Activated T-helper 2 cell treated with anti-CD3 and anti-CD28 coated beads, Interferon-gamma antibody, Interleukin-2, Interleukin-4, amounts not matched to agents 10 μg/mL and 5 μg/mL and 100 μg/mL, durations not matched to agents 14 hours and 24 hours and 36 hours (primary cell): Measurements from ENCODE around the gene ISYNA1. TPM values are rescaled to one million over a fixed set of nuclear protein-coding genes. Genes with fewer than 3 reads are reported as not detected.
A peak's percentile ranks its signal among the peaks of the same experiment; 100 is the strongest.

ENCODE experiments used
- DNase-seq: peaks from one replicate; pipeline ENCODE4 v3.0.0; 2021; ENCODE audit warnings: low spot score
- H3K27ac Mint-ChIP-seq: one replicate; pipeline ENCODE4 v1.8.0; 2021; ENCODE audit warnings: mixed read lengths
- H3K27me3 Mint-ChIP-seq: one replicate; pipeline ENCODE4 v1.8.0; 2021; ENCODE audit warnings: low read depth, mixed read lengths
- H3K36me3 Mint-ChIP-seq: one replicate; pipeline ENCODE4 v1.8.0; 2021; ENCODE audit warnings: low read depth, mixed read lengths
- H3K4me1 Mint-ChIP-seq: one replicate; pipeline ENCODE4 v1.8.0; 2021; ENCODE audit warnings: low read depth, mixed read lengths
- H3K4me3 Mint-ChIP-seq: one replicate; pipeline ENCODE4 v1.8.0; 2021; ENCODE audit warnings: low read depth, mild to moderate bottlenecking, moderate library complexity, mixed read lengths
- H3K9me3 Mint-ChIP-seq: one replicate; pipeline ENCODE4 v1.8.0; 2021; ENCODE audit warnings: mixed read lengths
- intact Hi-C: fragments of 100-400 bp; cut with micrococcal nuclease; formaldehyde crosslinking; loops from one replicate; pipeline ENCODE4 v1.15.1; 2023
- total RNA-seq: library from RNA; stranded (reverse); gene quantifications from 2 replicates; pipeline ENCODE4 v1.2.3, GENCODE V29; 2022

The ISYNA1 gene
- total RNA-seq, 1 donor from 2014 or later: 20.3 TPM

DNA sequence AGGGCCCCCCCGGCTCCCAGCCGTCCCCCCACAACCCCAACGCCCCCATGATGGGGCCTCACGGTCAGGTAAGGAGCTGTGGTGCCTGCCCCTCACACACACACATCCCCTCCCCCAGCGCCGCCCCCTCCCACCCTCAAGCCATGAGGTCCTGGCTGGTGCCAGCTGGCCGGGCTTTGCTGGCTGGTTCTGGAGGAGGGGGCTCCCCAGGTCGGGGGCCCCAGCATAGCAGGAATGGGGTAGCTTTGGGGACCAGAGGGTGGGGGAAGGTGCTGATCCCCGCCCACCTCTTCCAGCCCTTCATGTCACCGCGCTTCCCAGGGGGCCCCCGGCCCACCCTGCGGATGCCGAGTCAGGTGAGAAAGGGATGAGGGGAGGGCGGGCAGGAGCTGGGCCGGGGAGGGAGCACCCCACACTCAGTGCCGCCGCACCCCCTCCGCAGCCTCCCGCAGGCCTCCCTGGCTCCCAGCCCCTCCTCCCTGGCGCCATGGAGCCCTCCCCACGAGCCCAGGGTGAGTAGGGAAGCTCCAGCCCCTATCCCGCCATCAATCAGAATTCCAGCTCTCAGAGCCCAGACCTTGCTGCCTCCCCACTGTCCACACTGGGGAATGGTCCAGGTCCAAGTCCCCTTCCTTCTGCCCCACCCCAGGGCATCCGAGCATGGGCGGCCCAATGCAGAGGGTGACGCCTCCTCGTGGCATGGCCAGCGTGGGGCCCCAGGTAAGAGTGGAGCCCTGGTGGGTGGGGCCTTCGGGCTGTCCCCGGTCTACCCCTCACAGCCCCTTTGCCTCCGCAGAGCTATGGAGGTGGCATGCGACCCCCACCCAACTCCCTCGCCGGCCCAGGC, 6.4 kb downstream of the ISYNA1 start:
- Mint-ChIP-seq H3K4me1 (peaks cover 14% of the 10 kb centered on the region), H3K27ac (no peak overlapping the region), H3K4me3 (no peak overlapping the region), H3K36me3 (peaks cover 23% of the 10 kb centered on the region), H3K9me3 (no peaks in the 10 kb centered on the region), H3K27me3 (no peaks in the 10 kb centered on the region)
- intact Hi-C loops: no loop called here
- no peak for DNase-seq

DNA sequence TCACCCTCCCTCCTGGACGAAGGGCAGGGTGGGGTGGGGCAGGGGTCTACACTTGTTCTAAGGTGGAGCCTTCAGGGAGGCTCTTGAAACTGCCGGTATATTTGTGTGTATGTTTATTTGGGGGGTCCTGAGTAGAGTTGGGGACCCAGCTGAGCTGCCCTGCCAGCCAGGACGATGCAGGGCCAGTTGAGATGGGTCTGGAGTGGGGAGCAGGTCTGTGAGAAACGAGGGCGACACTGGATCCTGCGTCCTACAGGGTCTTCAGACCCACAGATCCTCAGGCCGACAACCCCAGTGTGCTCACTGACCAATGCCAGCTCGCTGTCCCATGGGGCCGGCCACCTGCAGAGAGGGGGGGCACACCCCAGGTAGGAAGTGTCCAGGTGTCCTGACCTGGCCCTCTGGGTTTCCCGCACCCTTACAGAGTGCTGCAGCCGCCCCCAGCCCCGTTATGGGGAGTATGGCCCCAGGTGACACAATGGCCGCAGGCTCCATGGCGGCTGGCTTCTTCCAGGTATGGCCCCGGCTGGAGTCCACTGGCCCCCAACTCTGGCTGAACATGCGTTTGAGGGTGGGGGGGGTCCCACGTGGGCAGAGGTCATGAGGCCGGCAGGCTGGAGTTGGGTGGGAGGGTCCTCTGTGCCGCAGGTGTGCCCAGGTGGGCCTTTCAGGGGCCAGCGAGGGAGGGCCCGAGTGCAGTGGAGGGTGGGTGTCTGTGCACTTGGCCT, 7.4 kb downstream of the ISYNA1 start:
- Mint-ChIP-seq H3K9me3 (no peaks in the 10 kb centered on the region), H3K4me3 (peak overlapping the region; percentile 42), H3K27me3 (no peaks in the 10 kb centered on the region), H3K27ac (no peak overlapping the region), H3K36me3 (peaks cover 18% of the 10 kb centered on the region), H3K4me1 (peaks cover 13% of the 10 kb centered on the region)
- intact Hi-C loops: no loop called here
- no peak for DNase-seq

DNA sequence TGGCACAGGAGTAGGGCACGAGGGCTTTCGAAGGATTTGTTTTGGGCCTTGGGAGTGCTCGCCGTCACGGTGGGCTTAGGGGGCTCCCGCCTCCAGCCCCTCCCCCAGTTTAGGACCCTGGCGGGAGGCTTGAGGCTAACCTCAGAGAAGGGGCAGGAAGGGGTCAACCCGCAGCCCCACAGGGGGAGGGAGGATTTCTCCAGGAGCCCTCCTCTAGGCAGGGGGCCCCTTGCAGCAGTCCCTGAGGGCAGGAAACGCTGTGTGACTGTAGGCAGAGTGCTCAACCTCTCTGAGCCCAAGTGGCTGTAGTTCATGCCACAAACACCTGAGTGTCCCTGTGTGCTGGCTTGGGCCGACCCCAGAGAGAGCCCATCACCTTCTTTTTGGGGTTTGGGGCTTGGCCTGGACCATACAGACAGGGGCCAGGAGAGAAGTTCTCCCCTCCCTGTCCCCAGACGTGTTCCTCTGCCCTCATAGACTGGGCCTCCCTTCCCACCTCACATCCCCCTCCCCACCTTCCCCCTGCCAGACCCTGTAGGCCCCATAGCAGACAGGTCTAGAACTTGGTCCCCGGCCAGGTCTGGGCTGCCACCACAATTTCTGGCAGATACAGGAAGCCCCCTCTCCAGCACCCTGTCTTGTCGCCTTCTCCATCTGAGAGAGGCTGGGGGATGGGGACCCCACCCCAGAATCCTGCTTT, 8.1 kb downstream of the ISYNA1 start:
- intact Hi-C loops: no loop called here
- Mint-ChIP-seq H3K9me3 (no peaks in the 10 kb centered on the region), H3K4me1 (peaks cover 16% of the 10 kb centered on the region), H3K27me3 (no peaks in the 10 kb centered on the region), H3K27ac (no peak overlapping the region), H3K36me3 (peaks cover 18% of the 10 kb centered on the region), H3K4me3 (no peak overlapping the region)
- no peak for DNase-seq

DNA sequence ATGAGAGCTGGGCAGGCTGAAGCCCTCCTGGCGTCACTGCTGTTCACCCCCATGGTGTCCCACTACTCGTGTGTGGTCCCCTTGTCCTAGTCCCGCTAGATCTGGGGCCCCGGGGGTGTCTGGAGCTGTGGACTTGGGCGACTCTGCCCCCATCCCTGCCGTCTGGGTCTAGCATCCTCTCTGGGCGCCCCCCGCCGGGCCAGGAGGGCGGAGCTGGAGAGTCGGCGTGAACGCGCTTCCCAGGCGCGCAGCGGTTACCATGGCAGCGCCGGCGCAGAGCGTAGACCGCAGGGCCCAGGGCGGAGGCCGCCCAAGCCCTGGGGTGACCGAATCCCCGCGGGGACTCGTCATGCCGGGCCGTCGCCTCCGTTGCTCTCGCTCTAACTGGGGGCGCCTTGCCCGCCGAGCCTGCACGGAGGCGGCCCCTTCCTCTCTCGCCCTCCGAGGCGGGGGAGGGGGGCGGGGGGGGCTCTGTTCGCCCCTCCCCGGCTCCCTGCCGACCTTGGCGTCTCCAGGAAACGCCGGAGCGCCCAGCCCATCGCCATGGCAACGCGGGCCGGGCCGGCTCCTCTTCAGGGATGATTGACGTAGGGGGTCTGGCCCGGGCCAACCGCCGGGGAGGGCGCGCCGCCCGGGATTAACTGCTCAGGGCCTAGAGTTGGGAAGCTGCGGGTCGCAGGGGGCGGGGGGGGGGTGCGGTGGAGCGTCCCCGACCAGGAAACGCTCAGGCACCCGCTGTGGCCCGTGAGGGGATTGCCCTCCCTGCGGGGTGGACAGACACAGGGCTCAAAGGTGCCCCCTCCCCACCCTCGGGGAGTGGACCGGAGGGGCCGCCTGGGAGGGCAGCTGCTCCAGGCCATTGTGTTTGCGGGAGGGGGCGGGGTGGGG, 8.9 kb downstream of the ISYNA1 start:
- intact Hi-C loops: no loop called here
- H3K4me3 Mint-ChIP-seq: peak overlapping the region; percentile 17
- H3K27me3 Mint-ChIP-seq: no peaks in the 10 kb centered on the region
- peaks cover 10% of the 10 kb centered on the region for H3K36me3 Mint-ChIP-seq
- H3K4me1 Mint-ChIP-seq: peaks cover 16% of the 10 kb centered on the region
- H3K27ac Mint-ChIP-seq: no peak overlapping the region
- peak; percentile 82 for DNase-seq
- H3K9me3 Mint-ChIP-seq: no peaks in the 10 kb centered on the region

DNA sequence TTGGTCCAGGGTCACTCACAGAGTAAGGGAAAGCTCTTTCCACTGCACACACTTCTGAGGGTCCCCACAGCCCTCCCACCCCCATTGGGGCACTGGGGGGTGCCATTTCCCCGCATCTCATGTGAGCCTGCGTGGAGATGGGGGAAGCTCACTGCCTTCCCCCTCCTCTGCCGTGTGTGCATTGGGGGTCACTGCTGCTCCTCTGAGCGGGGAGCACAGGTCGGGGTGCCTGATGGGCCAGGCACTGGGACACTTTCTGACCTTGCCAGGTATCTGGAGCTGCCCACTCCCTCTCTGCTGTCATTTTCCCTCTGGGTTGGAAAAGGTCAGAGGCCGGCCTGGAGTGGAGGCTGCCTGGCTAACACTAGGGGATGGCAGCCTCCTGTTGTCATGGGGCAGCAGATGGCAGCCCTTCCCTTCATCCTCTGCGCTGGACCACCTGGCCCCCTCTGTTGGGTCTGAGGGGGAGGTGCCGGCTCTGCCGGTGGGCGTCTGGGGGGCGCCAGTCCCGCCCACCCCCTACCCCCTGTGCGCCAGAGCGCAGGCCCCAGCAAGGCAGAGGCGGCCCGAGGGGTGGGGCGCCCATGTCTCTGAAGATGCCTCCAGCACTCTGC, 9.7 kb downstream of the ISYNA1 start:
- Mint-ChIP-seq H3K4me3 (no peak overlapping the region), H3K9me3 (no peaks in the 10 kb centered on the region), H3K27me3 (no peaks in the 10 kb centered on the region), H3K36me3 (peaks cover 9% of the 10 kb centered on the region), H3K27ac (no peak overlapping the region), H3K4me1 (peaks cover 19% of the 10 kb centered on the region)
- intact Hi-C loops: no loop called here
- DNase-seq: no peak

DNA sequence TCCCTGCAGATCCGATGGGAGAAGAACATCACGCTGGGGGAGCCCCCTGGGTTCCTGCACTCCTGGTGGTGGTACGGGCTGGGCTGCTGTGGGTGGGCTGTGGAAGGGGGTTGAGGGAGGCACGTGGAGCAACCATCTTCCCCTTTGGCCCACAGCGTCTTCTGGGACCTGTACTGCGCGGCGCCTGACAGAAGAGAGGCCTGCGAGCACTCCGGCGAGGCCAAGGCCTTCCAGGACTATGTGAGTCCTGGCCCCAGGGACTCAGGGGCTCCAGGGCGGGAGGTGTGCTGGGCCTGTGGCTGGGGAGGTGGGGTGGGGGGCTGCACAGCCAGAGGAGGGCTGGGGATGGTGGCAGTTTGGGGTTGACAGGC, 10.2 kb downstream of the ISYNA1 start:
- Mint-ChIP-seq H3K27ac (no peak overlapping the region), H3K4me1 (peaks cover 23% of the 10 kb centered on the region)
- intact Hi-C loops: no loop called here

DNA sequence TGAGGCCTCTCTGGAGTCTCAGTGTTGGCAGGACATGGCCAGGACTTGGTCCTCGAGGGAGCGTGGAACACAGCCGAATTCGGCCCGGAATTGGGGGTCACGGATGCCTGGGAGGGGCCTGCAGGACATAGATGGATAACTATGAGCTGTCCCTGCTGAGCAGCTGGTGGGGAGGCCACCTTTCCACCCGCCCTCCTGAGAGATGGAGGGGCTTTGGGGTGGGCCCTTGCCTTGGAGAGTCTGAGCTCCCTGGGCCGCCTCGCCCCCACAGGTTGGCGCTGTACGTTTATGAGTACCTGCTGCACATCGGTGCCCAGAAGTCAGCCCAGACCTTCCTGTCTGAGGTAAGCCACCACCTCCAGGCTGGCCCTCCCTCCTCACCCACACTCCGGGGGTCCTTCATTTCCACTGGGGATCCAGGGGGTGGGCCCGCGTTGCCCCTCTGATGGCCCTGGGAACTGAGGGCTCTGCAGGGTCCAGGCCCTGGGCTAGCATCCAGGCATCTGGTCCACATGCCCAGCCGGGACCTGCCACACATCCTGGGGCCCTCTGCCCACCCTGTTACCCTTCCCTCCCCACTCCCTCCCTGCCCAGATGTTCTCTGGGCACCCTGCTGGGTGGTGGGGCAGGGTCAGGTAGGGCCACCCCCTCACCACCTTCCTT, 10.7 kb downstream of the ISYNA1 start:
- intact Hi-C loops: no loop called here

More for the DNA sequence above, 10.2 kb downstream of the ISYNA1 start:
- DNase-seq: no peak
- no peaks in the 10 kb centered on the region for H3K9me3 Mint-ChIP-seq
- peaks cover 14% of the 10 kb centered on the region for H3K36me3 Mint-ChIP-seq
- no peaks in the 10 kb centered on the region for H3K27me3 Mint-ChIP-seq
- no peak overlapping the region for H3K4me3 Mint-ChIP-seq

DNA sequence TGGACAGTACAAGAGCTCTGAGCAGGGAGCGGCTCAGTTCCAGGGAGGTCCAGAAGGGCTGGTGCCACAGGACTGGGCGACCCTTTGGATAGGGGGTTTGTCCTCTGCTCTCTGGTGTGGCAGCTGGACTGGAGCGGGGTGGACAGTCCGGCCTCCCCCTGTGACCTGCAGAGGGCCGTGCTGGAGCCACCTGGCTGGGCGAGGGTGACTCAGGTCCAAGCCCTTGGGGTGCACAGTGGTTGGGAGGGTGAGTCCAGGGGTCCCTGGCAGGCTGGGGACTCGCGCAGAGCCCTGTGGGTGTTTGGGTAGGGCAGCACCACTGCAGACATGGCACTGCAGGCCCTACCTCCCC, 11.5 kb downstream of the ISYNA1 start:
- DNase-seq: no peak
- Mint-ChIP-seq H3K4me3 (no peak overlapping the region), H3K4me1 (peaks cover 34% of the 10 kb centered on the region), H3K27ac (no peak overlapping the region), H3K9me3 (no peaks in the 10 kb centered on the region), H3K36me3 (peaks cover 9% of the 10 kb centered on the region), H3K27me3 (no peaks in the 10 kb centered on the region)
- intact Hi-C loops: no loop called here

More for the DNA sequence above, 10.7 kb downstream of the ISYNA1 start:
- Mint-ChIP-seq H3K36me3 (peaks cover 15% of the 10 kb centered on the region), H3K27me3 (no peaks in the 10 kb centered on the region), H3K27ac (no peak overlapping the region), H3K9me3 (no peaks in the 10 kb centered on the region), H3K4me1 (peaks cover 26% of the 10 kb centered on the region), H3K4me3 (no peak overlapping the region)
- DNase-seq: no peak

DNA sequence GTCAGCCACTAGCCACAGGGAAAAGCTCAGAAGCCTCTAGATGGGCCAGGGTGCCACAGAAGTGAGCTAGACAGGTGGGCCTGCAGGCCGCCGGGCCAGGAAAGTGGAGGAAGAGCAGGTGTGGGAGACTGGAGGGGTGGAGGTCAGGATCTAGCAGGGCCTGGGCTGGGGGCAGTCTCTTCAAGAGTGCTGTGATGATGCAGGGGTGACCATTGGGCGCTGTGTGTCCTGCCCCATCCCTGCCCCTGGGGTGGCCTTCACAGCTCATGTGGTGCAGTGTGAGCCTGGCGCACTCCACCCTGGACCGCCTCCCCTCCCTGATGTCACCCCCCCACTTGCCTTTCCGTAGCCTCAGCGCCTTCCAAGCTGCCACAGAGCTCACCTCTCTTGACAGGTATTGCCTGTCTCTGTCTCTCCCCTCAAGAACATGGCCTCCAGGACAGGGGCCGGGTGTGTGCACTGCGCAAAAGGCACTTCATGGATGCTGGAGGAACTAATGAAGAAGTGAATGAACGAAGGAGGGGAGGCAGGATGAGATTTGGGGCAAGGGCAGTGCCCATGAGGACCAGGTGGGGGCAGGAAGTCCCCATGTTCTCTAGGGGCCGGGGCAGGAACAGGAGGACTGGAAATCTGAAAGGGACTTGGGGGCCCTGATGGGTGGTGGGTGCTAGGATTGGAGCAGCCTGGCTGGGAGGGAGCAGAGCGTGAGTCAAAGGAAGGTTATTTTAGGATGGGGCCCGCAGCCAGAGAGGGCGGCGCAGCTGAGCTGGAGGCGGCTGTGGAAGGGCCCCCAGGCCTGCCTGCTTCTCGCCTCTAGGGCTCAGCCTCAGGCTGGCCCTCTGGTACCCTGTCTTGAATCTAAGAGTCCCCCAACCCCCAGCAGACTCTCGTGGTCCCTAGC, 12.2 kb downstream of the ISYNA1 start:
- Mint-ChIP-seq H3K4me1 (peaks cover 40% of the 10 kb centered on the region), H3K36me3 (peaks cover 9% of the 10 kb centered on the region), H3K27ac (peak overlapping the region; percentile 35), H3K27me3 (no peaks in the 10 kb centered on the region), H3K4me3 (no peak overlapping the region), H3K9me3 (no peaks in the 10 kb centered on the region)
- intact Hi-C loops: no loop called here
- DNase-seq: no peak

DNA sequence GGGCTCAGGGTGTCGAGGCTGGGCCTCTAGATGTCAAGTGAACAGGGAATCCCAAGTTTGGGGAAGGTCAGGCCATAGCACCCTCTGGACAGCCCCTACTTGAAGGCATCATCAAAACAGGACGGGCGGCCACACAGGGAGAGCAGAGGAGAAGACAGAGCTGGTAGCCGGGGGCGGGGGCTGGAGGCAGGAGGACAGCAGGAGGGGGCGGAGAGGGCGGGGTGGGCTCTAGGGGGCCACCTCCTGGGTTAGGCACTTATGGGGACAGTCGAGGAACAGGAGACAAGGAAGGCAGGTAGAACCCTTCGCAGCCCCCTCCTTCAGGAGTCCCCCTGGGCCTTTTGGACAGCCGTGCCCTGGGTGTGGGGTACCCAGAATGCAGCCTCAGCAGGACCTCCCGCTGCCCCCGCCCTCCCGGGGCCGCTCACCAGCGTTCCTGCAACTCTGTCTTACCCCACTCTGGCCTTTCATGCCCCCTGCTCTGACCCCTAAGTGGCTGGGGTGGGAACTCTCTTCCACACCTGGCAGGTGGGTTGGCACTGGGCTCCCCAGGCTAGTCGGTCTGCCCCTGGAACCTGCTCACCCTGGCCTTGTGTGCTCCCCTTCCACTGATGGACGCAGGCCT, 12.9 kb downstream of the ISYNA1 start:
- Mint-ChIP-seq H3K4me3 (no peak overlapping the region), H3K9me3 (no peaks in the 10 kb centered on the region), H3K36me3 (peaks cover 13% of the 10 kb centered on the region), H3K27ac (no peak overlapping the region), H3K27me3 (no peaks in the 10 kb centered on the region), H3K4me1 (peaks cover 40% of the 10 kb centered on the region)
- no peak for DNase-seq
- intact Hi-C loops: no loop called here
